Fibroblast of skin of abdomen (primary cell): Measurements from ENCODE around the gene AVPR1A.

Experiments
- DNase-seq: peaks from one replicate; pipeline ENCODE4 v3.0.0-alpha.2; 2013

AVPR1A gene

GRCh38 chr12:63093711-63094110 is 57.3 kb downstream of the AVPR1A start:
- DNase-seq = peak; percentile 8

DNA sequence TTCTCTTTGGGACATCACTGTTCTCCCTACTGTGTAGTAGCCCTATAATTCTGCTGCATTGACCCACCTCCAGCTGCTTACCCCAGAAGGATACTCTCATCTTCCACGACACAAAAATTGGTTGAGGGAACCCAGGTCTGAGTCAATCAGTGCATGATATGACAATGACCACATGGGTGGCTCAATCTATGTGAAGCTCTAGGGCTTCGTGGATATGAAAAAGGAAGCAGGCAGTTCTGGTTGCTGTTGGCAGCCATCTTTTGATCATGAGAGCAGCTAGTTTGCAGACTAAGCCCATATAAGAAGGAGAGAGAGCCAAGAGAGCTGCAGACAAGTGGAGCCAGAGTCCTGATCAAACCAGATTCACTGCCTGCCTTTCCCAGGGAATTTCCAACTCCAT is 57.9 kb downstream of the AVPR1A start:
- no peak for DNase-seq
